Transverse colon (tissue), 4 donors: ENCODE measurements around the gene SIGMAR1. TPM values are rescaled to one million over a fixed set of nuclear protein-coding genes. Genes with fewer than 3 reads are reported as not detected.
A peak's percentile ranks its signal among the peaks of the same experiment; 100 is the strongest.

Source experiments
- DNase-seq: peaks from one replicate; pipeline ENCODE4 v3.0.0-alpha.2; 2019
- H3K27ac ChIP-seq, 4 donors: fragments of 200-600 bp; sonication (generic); 2 replicates each; pipeline ENCODE4 v1.5.1; 2016 to 2018; ENCODE audit warnings: inconsistent platforms in 4 of 4
- H3K27me3 ChIP-seq: fragments of 200-600 bp; sonication (generic); 2 replicates; pipeline ENCODE4 v1.5.1; 2017; ENCODE audit warnings: inconsistent platforms
- H3K36me3 ChIP-seq, 4 donors: fragments of 200-600 bp; sonication (generic); 2 replicates each; pipeline ENCODE4 v1.5.1; 2017 to 2019; ENCODE audit warnings: inconsistent platforms in 4 of 4
- H3K4me1 ChIP-seq, 4 donors: fragments of 200-600 bp; sonication (generic); 2 replicates each; pipeline ENCODE4 v1.5.1; 2017 to 2020; ENCODE audit warnings: inconsistent platforms in 4 of 4
- H3K4me3 ChIP-seq, 4 donors: fragments of 200-600 bp; sonication (generic); 1 replicate in 1 of 4; 2 replicates in 3 of 4; pipeline versions ENCODE4 v1.5.1 to v1.6.1; 2017 to 2019; ENCODE audit warnings: inconsistent platforms in 4 of 4
- H3K9me3 ChIP-seq, 2 donors: fragments of 200-600 bp; sonication (generic); 2 replicates each; pipeline ENCODE4 v1.5.1; 2017 to 2019; ENCODE audit warnings: inconsistent platforms in 2 of 2
- CTCF ChIP-seq, 5 experiments: fragments of 200-600 bp in 3 of 5; fragments of 450-650 bp in 2 of 5; sonication (generic) in 3 of 5; IDR thresholded peaks; 1 replicate in 2 of 5; 2 replicates in 3 of 5; pipeline ENCODE4 v1.5.1; 2016 to 2017; ENCODE audit warnings: antibody characterized with exemption in 5 of 5, inconsistent platforms in 3 of 5, mild to moderate bottlenecking in 2 of 5, moderate library complexity in 1 of 5
- EP300 ChIP-seq: sonication (generic); formaldehyde crosslinking; IDR thresholded peaks from one replicate; pipeline ENCODE4 v1.6.1; 2017; ENCODE audit warnings: antibody characterized with exemption, low read depth
- POLR2A ChIP-seq: fragments of 450-650 bp; IDR thresholded peaks from one replicate; pipeline ENCODE4 v1.6.1; 2016; ENCODE audit warnings: antibody characterized with exemption, mild to moderate bottlenecking, moderate library complexity
- POLR2AphosphoS5 ChIP-seq, 3 donors: sonication (generic); formaldehyde crosslinking; IDR thresholded peaks; one replicate each; pipeline ENCODE4 v1.6.1; 2016; ENCODE audit warnings: antibody characterized with exemption in 3 of 3
- WGBS, 2 donors: methylation state at CpG; one replicate each; pipeline ENCODE4 v1.1.5; 2018; ENCODE audit warnings: low coverage in 1 of 2; 5-methylcytosine and 5-hydroxymethylcytosine counted together
- in situ Hi-C, 4 donors: fragments of 200-750 bp; cut with MboI; loops; one replicate each; pipeline versions ENCODE4 v1.15.0 to v1.15.1; 2017; ENCODE audit warnings: low sequenced_read_pairs in 3 of 4, low pct_ligation_motif_present in 1 of 4, low pct_unique_long_range_greater_than_20kb in 1 of 4
- intact Hi-C: fragments of 100-400 bp; cut with DNase I; formaldehyde crosslinking; loops from one replicate; pipeline ENCODE4 v1.15.1; 2023; ENCODE audit warnings: low total_unique reads
- total RNA-seq, 4 donors: library from RNA; depleted of rRNA; stranded (reverse); fragments of >200 nt; gene quantifications; one replicate each; pipeline ENCODE4 v1.1.0, GENCODE V29; 2016

The SIGMAR1 gene
- total RNA-seq, 4 donors from 2014 or later, result 45.6 to 102 (median 62.6) TPM

GRCh38 chr9:34659592-34660253 lies 22.1 kb upstream of the SIGMAR1 start:
- Histone ChIP-seq H3K9me3 (no peaks in the 10 kb centered on the region), H3K27me3 (no peaks in the 10 kb centered on the region), H3K4me1 (peaks cover 8 to 20% (median 15%) of the 10 kb centered on the region in 4 donors), H3K4me3 (no peak overlapping the region), H3K27ac (peak overlapping the region in 1 of 4 donors; percentile 3), H3K36me3 (no peaks in the 10 kb centered on the region)
- intact Hi-C loops (loop anchor here (10.0 kb wide), 1 partner anchor 425 kb away; no protein-coding TSS in a partner anchor), in situ Hi-C loops (no loop called here)
- TF ChIP-seq EP300 (no peak), CTCF (IDR thresholded peaks at IDR 0.05) (no peak), POLR2AphosphoS5 (IDR thresholded peaks at IDR 0.05) (no peak), POLR2A (no peak)
- DNase-seq, result peak; percentile 37
- WGBS, 2 donors, result 57 to 80% methylated on average over 3 to 7 of the region's 8 CpGs

- in situ Hi-C loops, result no loop called here
- 87% methylated on average over 14 of the region's 14 CpGs; no CpG with 5 or more reads in 1 of the 2 donors for WGBS, 2 donors
Observed at GRCh38 chr9:34658461-34658860, 20.9 kb upstream of the SIGMAR1 start.

GRCh38 chr9:34656992-34657391 lies 19.4 kb upstream of the SIGMAR1 start:
- intact Hi-C loops (loop anchor here (10.0 kb wide), 1 partner anchor 428 kb away; no protein-coding TSS in a partner anchor), in situ Hi-C loops (no loop called here)
- Histone ChIP-seq H3K4me1 (peaks cover 18 to 38% (median 30%) of the 10 kb centered on the region in 4 donors), H3K36me3 (no peaks in the 10 kb centered on the region), H3K4me3 (no peak overlapping the region), H3K27me3 (no peaks in the 10 kb centered on the region), H3K9me3 (no peaks in the 10 kb centered on the region), H3K27ac (no peak overlapping the region)
- DNase-seq, result no peak
- 94% methylated on average over 5 of the region's 5 CpGs; no CpG with 5 or more reads in 1 of the 2 donors for WGBS, 2 donors
- TF ChIP-seq POLR2A, result no peak
- no peak for TF ChIP-seq POLR2AphosphoS5 (IDR thresholded peaks at IDR 0.05)
- no peak for TF ChIP-seq EP300

More at GRCh38 chr9:34658461-34658860, 20.9 kb upstream of the SIGMAR1 start:
- no peak for TF ChIP-seq POLR2A
- TF ChIP-seq POLR2AphosphoS5 (IDR thresholded peaks at IDR 0.05), result no peak
- TF ChIP-seq EP300, result no peak
- TF ChIP-seq CTCF (IDR thresholded peaks at IDR 0.05), result no peak
- Histone ChIP-seq H3K4me1 (peaks cover 6 to 24% (median 17%) of the 10 kb centered on the region in 4 donors), H3K27ac (no peak overlapping the region), H3K4me3 (no peak overlapping the region), H3K36me3 (no peaks in the 10 kb centered on the region), H3K27me3 (no peaks in the 10 kb centered on the region), H3K9me3 (no peaks in the 10 kb centered on the region)
- no peak for DNase-seq
- intact Hi-C loops, result loop anchor here (10.0 kb wide), 1 partner anchor 426 kb away; no protein-coding TSS in a partner anchor

- intact Hi-C loops, result loop anchor here (10.0 kb wide), 1 partner anchor 429 kb away; no protein-coding TSS in a partner anchor
- H3K27me3 ChIP-seq, result no peaks in the 10 kb centered on the region
- DNase-seq, result no peak
- H3K36me3 ChIP-seq, result no peaks in the 10 kb centered on the region
- WGBS, 2 donors, result 82 to 90% methylated on average over 2 to 4 of the region's 5 CpGs
- no peak overlapping the region for H3K4me3 ChIP-seq
- TF ChIP-seq POLR2A (no peak), POLR2AphosphoS5 (IDR thresholded peaks at IDR 0.05) (no peak), CTCF (IDR thresholded peaks at IDR 0.05) (no peak), EP300 (no peak)
- in situ Hi-C loops, result no loop called here
- peaks cover 18 to 51% (median 41%) of the 10 kb centered on the region in 4 donors for H3K4me1 ChIP-seq
- no peaks in the 10 kb centered on the region for H3K9me3 ChIP-seq
- peak overlapping the region; percentile 24 to 89 (median 86) for H3K27ac ChIP-seq
Observed at GRCh38 chr9:34655394-34655793, 17.8 kb upstream of the SIGMAR1 start.
